CD4-positive, alpha-beta T cell treated with Interleukin-21 for 1 hour (primary cell): ENCODE results near the gene ID3.

Experiments
- DNase-seq: peaks from one replicate; pipeline ENCODE4 v3.0.0-alpha.2; 2020

ID3 gene

GRCh38 chr1:23564529-23565122 is 5.3 kb upstream of the ID3 start:
- DNase-seq, result no peak

DNA sequence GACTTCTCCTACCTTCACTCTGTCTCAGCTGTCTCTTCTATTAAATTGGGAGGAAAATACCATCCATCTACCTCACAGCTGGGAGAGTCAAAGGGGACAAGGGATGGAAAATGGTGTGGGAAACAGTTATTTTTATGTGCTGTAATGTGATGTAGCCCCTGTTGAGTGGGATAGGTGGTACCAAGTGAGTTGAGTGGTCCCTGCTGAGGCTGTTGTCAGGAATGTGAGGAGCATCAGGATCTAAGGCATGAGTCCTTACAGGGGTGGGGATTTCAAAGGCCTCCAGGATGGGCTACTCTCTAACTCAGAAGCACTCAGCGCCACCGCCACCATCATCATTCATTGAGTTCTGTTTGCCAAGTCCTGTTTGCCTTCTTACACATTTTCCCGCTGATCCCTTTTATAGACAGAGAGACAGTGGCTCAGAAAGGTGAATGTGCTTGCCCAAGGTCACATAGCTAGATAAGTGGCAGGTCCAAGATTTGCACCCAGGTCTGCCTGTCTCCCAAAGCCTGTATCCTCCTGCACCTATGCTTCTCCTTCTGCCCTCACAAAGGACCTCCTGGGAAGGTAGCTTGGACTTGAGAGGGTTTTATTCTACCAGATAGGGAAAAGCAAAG is 4.6 kb upstream of the ID3 start:
- DNase-seq, result no peak

GRCh38 chr1:23563003-23563402 is 3.7 kb upstream of the ID3 start:
- no peak for DNase-seq

DNA sequence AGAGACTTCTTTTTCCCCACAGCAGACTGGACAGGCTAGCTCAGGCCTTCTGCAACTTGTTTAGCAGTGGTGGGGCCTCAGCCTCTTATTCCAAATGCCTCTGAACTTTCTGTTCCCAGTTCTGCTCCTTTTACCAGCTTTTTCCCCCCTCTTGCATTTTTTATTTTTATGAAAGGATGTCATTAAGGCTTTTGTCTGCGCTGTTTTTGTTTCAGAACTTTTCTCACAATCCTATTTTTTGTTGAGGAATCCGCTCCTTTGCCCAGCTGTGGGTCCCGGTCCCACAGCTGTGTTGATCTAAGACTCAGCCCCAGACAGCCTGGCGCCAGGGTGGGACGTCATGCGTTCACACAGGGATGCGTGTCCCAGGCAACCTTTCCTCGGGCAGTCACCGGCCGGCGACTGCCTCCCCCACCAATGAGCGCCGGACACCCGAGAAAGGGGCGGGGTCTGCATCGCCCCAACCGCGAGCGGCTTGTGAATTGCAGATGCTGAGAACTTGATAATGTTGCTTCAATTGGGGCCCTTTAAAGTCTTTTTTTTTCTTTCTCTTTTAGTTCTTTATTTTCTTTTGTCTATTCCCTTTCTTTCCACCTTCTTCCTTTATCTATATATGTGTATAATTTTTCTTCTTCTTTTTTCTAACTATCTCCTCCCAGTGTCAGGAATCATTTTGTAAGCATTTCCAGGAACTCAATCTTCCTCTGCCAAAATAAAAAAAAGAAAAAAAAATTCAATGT is 3.0 kb upstream of the ID3 start:
- peak; percentile 35 for DNase-seq

DNA sequence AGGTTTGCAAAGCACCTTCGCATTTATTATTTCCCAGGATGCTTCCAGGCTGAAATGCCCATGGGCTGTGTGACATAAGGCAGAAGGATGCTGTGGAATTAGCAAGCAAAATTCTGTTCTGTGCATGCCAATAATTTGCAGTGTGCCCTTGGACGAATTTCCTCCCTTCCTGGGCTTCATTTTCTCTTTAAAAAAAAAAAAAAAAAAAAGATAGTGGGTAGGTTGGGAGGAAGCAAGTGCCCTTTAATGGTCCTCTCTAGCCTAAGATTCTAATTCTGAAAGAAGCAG is 2.5 kb upstream of the ID3 start:
- DNase-seq, result no peak

- no peak for DNase-seq
These were observed 1.9 kb upstream of the ID3 start for GRCh38 chr1:23561076-23561812.

GRCh38 chr1:23559985-23560741 is 862 bp upstream of the ID3 start:
- no peak for DNase-seq

- DNase-seq, result no peak
These were observed 497 bp downstream of the ID3 start for GRCh38 chr1:23558872-23559135.

DNA sequence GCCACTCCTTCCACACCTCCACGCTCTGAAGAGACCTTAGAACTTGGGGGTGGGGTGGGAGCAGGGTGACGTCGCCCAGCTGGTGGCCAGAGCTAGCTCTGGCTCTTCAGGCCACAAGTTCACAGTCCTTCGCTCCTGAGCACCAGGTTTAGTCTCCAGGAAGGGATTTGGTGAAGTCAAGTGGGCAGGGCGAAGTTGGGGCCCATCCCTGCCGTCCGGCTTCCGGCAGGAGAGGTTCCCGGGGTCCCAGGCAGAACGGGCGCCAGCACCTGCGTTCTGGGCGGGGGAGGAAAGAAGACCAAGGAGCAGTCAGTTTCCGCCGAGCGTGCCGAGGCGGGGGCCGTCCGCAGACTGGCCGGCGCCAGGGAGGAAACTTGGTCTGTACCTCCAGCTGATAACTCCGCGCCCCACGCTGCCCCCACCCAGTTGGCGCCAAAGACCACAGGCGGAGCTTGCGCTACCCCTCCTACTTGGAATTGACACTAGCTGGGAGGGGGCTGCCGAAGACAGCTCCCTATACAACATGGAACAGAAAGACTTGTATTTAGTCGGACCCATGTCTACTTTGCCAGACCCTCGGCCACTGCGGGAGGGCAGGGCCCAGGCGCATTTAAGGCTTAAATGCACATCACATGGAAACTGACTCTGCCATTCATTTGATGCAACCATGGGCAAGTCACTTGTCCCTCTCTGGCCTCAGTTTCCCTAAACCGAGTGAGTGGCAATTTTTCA is 995 bp downstream of the ID3 start:
- peak; percentile 25 for DNase-seq

GRCh38 chr1:23557471-23558124 is 1.7 kb downstream of the ID3 start:
- no peak for DNase-seq

DNA sequence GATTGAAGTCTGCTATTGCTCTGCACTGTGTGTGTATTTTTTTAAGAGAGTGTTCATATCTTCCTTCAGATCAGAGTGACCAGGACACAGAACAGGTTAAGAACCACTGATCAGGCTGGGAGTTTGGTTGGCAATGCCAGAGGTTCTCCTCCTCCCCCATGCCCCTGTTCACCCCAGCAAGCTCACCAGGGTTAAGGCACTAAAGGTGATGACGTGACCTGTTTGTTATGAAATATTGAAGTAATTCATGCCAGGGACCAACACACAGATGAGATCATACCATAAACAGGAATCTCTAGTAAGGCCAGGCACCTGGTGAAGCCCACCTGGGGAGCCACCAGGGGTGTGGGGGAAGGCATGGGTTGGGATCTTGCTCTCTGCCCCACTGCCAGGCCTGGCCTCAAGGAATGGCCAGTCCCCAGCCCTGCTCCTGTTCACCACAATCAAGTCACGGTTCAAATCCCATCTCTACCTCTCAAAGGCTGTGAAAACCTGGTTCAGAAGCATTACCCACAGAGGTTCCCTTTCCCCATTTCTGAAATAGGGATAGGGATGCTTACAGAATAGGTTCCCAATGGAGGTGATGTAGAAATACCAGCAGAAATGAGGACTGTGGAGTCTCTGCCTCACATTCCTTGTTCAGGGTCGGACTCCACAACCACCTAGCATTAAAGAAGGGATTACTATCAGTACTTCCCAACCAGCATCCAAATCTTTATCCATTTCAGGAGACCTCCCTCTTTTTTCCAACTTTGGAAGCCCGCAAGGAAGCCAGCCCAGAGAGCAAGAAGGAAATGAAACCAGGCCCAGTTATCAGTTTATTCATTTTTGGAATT is 2.4 kb downstream of the ID3 start:
- DNase-seq, result no peak

DNA sequence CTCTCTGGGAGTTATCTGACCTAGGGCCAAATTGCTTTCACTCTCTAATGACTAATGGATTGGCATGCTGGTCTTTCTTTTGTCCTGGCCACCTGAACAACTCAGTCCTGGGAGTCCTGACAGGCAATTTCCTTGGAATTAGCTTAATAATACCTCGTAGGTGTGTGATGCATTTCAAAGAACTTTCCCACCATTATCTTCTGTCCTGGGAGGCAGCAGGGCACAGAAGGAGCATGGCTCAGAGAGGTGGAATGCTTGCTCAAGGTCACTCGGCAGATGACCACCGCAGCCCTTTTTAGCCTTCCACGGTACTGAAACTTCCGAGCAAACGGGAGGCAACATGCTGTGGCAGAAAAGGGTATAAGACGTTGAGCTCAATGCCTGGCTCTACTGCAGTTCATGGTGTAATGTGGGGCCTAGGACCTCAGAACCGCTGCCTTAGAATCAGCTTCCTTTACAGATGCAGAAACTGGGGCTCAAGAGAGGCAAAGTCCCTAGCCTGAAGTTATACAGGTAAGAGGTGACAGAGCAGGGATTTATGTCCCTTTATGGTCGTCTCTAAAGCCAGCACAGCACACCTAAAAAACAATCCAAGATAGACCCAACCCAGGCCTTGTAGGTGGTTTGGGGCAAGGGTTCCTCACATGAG is 3.2 kb downstream of the ID3 start:
- DNase-seq, result no peak

DNA sequence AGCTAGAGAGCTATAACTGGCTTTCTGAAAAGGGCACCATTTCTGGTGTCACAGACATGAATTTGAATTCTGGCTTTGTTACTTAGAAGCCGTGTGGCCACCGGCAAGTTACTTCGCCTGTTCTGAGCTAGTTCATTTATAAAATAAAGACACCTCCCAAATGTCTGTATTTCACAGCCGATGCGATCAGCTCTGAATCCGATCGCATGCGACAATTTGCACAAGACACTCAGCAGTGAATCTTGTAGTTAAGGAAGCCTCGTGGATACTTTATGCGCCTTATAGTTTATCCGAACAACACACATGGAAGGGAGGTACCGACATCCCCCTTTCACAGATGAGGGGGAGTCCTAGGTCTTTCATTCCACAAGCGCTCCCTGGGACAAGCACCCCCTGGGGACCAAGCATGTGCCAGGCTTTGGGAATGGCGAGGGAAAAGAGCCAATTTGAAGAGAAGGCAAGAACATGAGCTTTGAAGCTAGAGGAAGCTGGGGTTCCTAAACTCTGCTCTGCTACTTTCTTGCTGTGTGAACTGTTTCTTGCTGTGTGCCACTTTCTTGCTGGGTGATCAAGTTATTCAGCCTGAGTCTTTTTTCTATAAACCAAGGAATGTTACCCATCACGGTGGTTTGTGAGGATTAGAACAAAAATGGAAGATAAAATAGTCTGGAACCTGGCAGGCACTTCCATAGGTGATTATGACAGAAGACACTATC is 3.9 kb downstream of the ID3 start:
- no peak for DNase-seq

- peak; percentile 89 for DNase-seq
These were observed 4.6 kb downstream of the ID3 start for GRCh38 chr1:23554481-23555269.

GRCh38 chr1:23554127-23554480 is 5.2 kb downstream of the ID3 start:
- DNase-seq, result no peak

GRCh38 chr1:23553231-23554126 is 5.8 kb downstream of the ID3 start:
- no peak for DNase-seq

DNA sequence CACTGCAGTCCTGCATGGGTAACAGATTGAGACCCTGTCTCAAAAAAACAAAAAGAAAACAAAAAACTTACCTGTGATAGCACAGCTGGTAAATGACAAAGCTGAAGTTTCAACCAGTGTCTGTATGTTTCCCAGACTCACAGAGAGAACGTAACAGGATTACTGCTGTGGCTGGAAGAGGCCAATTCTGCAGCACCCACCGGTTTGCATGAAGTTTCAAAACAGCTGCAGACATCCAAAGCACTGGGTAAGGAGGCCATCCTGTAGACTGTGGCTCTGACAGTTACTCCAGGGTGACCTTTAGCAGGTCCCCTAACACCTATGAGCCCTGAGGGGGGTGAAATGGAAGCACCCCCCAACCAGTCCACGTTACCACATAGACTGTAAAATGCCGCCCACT is 7.5 kb downstream of the ID3 start:
- no peak for DNase-seq

DNA sequence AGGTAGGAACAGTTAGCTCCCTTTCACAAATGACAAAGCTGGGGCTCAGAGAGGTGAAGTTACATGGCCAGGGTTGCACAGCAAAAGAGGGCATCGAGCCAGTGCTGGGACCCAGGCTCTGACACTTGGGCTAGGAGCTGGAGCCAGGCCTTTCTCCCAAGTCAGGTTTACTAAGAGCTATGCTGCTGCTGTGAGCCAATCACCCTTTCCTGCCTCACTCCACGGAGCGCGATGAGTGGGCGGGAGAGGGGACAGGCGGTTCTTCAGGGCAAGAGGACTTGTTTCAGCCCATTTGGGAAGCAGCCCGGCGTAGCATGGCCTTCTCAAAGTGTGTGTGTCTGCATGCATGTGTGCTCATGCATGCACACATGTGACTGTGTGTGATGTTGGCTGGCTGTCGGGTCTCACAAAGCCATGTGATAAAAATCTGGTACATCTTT is 10.6 kb downstream of the ID3 start:
- DNase-seq, result no peak
